Fibroblast of lung (primary cell): ENCODE results near the gene LYRM2.

Experiments used
- EZH2 ChIP-seq: IDR thresholded peaks from 2 replicates; pipeline ENCODE4 v1.5.1; 2012; ENCODE audit warnings: low read length, control low read depth, mild to moderate bottlenecking; ENCODE audit errors: missing control alignments
- TF ChIP-seq, protein P1 (sequence below), 2 donors: IDR thresholded peaks in 1 of 2; conservative IDR thresholded peaks in 1 of 2; 1 replicate in 1 of 2; 2 replicates in 1 of 2; pipeline ENCODE4 v1.5.1; 2011 to 2012; ENCODE audit warnings: low read length in 2 of 2, control low read depth in 1 of 2, inconsistent platforms in 1 of 2, low read depth in 1 of 2, mild to moderate bottlenecking in 1 of 2

- TF ChIP-seq, protein P1, sequence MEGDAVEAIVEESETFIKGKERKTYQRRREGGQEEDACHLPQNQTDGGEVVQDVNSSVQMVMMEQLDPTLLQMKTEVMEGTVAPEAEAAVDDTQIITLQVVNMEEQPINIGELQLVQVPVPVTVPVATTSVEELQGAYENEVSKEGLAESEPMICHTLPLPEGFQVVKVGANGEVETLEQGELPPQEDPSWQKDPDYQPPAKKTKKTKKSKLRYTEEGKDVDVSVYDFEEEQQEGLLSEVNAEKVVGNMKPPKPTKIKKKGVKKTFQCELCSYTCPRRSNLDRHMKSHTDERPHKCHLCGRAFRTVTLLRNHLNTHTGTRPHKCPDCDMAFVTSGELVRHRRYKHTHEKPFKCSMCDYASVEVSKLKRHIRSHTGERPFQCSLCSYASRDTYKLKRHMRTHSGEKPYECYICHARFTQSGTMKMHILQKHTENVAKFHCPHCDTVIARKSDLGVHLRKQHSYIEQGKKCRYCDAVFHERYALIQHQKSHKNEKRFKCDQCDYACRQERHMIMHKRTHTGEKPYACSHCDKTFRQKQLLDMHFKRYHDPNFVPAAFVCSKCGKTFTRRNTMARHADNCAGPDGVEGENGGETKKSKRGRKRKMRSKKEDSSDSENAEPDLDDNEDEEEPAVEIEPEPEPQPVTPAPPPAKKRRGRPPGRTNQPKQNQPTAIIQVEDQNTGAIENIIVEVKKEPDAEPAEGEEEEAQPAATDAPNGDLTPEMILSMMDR (conservative IDR thresholded peaks at IDR 0.05 in 1 of 2, IDR thresholded peaks at IDR 0.05 in 1 of 2; ENCODE audit: low read depth in 1 of 2, low read length in 2 of 2): no peak
- no peak for TF ChIP-seq EZH2
These were observed 42.1 kb downstream of the LYRM2 start for GRCh38 chr6:89596484-89596883.
